CD4-positive, alpha-beta T cell treated with Interferon gamma for 1 hour (primary cell): Measurements from ENCODE around the gene CLEC2B.
"Not testable (repeated sequence)": the region's sequence is repeated elsewhere in the genome, so short reads cannot be mapped to it uniquely, and the experiment has no call there.

Source experiments
- DNase-seq: peaks from one replicate; pipeline ENCODE4 v3.0.0-alpha.2; 2020

CLEC2B gene

DNA sequence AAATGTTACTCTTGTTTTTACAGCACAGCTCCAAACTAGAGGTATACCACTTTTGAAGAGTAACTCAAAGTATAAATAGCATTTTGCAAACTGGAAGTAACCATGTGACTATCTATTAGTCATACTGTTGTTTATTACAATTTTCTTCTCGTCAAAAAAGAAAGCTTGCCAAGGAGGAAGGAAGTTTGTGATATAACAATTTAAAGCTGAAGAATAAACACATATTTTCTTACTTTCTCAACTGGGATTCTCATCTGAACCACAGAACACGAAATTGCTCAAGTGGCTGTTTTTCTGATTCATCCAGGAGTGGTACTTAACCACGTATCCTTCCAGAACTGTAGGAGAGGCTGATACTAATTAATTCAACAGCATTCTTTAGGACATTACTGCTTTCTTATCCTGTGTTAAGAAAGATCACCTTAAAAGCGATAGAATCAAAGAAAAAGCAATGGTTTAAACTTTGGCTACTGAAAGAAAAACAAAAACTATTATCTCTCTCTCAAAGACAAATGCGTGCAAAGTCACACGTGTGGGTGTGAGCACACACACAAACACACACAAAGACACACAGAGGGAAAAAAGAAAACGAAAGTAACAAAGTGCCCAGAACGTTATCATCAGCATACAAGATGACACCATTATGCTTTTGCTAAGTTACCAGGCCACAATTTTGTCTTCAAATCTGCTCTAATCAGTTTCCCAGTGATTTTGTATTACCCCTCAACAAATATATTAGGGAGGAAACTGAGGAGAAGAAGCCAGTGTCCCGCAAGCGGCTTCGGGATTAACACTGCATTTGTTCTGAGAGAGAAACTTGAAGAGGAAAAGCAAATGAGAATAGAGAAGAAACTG lies at the start of gene CLEC2B:
CLEC2B (minus strand) TSS at position 48 of the 855 bp plus-strand sequence.
- no peak for DNase-seq

DNA sequence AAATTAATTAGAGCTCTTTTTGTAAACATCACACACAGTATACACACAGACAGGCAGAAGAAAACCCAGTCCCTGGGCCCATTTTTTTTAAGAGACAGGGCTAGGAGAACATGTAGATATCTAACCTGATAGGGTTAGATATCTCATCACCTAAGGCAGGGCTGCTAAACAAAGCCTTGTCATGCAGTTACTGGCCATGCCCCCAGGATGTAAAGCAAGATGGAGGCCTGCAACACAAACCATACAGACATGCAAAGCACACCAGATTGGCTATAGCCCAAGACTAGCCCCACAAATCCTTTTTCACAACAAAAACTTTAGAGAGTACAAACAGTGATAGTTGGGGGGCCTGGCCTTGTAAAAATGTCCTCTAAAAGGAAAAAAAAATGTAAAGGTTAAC lies 42.6 kb upstream of the CLEC2B start:
- no peak for DNase-seq

DNA sequence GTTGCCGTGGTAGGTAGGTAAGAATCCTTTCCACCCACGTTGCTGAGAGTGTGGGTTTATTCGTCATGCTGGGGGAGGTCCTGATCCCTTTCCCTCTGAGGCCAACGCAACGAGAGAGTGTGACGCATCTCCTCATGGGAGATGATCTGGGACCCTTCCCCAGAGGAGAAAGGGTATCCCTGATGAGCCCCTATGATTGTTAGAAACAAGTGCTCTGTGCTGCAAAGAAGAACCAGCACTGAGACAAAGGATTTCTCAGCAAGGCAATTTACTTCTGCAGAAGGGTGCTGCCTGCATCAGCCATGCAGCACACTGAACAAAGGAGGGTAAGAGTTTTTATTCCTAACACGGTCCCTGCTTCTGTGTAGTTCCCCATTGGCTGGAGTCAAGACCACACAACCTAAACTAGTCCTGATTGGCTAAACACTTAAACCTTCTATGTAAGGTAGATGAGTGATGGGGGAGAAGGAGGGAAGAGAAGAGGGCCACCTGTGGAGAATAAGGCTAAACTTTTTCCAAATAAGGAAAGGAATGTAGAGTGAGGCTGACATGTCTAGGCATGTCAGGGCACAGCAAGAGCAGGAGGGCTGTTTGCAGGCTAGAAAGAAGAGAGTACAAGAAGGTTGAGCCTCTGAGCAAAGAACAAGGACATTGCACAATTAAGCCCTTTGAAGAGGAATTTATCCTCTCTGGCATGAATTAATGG lies 41.7 kb upstream of the CLEC2B start:
- DNase-seq: no peak

DNA sequence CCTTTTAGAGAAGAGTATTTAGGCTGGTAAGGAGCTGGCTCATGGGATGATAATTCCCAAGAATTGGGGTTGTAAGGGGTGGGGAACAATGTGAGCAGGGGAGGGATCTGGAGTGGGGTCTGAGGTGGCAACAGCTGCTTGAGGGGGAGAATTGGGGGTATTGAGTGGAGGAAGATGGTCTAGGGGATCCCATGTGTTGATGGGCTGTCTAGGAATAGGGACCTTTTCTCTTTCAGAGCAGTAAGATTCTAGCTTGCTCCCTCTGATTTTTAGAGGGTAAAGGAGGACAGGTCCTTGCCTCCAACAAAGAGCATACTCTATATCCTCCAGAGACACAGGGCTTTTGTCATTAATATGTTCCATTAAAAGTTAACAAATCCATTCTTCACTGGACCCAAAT lies 40.6 kb upstream of the CLEC2B start:
- DNase-seq: no peak

DNA sequence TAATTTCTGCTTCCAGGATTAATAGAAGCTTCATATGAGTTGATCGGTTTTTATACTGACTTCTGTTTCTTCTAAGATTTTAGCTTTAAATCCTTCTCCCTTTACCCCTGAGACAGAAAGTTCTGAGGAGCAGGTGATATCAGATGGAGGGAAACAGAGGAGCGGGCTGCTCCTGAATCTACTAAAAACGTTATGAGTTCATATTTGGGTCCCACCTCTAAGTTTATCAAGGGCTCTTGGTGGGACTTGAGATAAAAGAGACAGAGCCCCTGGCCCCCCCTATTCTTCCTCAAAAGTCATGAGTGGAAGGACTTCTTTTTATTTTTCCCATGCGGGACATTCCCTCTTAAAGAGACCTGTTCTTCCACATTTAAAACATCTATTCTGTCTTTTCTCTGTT lies 39.2 kb upstream of the CLEC2B start:
- DNase-seq: no peak

DNA sequence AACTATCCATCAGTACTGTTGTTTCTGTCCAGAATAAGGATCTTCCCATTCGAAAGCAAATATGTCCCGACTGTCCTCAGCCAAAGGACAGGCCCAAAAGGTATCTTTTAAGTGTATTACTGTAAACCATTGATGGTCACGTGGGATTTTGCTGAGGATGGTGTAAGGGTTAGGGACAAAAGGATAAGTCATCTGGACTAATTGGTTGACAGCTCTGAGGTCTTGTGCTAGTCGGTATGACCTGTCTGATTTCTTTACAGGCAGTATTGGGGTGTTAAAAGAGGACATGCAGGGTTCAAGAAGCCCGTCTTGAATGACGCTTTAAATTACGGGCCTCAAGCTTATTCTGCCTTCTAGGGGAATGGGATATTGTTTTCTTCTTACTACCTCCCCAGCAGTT lies 38.6 kb upstream of the CLEC2B start:
- DNase-seq: no peak

DNA sequence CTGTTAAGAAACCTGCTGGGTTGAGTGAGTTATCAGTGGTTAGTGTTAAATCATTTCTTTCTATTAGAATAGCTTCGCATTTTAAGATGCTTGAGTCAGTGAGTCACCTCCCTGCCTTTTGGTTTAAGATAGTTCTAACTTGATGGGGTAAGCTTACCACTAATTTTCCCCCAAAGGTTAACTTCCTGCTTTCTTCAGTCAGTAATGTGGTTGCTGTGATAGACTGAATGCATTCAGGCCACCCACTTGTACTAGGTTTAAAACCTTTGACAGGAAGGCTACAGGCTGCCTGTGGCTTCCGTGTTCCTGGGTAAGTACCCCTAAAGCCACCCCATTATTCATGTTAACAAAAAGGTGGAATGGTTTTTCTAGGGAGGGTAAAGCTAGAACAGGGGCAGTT lies 37.7 kb upstream of the CLEC2B start:
- DNase-seq: peak; percentile 37

DNA sequence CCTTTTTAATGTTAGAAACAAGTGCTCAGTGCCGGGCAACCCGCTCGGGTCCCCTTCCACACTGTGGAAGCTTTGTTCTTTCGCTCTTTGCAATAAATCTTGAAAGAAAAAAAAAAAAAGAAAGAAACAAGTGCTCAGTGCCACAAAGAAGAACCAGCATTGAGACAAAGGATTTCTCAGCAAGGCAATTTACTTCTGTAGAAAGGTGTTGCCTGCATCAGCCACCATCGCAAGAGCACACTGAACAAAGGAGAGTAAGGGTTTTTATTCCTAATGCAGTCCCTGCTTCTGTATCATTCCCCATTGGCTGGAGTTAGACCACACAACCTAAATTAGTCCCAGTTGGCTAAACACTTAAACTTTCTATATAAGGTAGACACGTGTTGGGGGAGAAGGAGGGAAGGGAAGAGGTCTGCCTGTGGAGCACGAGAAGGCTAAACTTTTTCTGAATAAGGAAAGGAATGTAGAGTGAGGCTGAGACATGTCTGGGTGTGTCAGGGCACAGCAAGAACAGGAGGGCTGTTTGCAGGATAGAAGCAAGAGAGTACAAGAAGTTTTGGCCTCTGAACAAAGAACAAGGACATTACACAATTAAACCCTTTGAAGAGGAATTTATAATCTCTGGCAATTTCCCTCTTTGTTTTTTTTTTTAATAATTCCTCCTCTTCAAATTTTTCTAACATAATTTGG lies 33.5 kb upstream of the CLEC2B start:
- no peak for DNase-seq

DNA sequence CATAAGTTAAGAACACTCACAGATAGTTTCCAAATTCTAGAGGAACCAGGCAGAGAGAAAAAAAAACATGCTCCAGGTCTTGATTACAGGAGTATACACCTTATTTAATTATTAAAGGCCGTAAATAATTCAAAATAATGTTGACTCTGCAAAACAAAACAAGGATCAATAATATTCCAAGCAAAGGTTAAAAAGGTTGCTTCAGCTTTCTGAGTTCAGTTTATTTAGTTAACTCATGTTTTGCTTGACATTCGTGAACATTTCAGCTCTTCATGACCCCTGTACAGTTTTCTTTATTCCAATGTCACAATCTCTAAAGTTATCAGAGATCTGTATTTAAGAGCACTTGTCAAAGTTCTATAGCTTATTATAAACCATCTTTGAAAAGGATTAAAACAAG lies 31.8 kb upstream of the CLEC2B start:
- no peak for DNase-seq

DNA sequence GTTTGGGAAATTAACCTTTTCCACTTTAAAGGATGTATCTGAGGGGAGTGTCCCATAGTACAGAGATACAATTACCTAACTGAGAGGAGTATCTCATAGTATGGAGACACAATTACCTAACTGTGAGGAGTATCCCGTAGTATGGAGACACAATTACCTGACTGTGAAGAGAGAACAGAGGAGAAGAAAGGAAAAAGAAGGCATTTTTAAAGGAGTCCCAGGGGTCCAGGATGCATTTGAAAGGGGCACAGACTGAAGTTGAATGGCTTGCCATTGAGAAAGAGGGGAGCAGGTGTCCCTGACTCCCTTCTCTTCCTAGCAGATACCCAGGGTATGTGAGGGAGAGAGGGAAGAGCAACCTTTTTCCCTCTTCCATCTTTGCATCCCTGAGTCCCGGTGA lies 30.1 kb upstream of the CLEC2B start:
- no peak for DNase-seq

DNA sequence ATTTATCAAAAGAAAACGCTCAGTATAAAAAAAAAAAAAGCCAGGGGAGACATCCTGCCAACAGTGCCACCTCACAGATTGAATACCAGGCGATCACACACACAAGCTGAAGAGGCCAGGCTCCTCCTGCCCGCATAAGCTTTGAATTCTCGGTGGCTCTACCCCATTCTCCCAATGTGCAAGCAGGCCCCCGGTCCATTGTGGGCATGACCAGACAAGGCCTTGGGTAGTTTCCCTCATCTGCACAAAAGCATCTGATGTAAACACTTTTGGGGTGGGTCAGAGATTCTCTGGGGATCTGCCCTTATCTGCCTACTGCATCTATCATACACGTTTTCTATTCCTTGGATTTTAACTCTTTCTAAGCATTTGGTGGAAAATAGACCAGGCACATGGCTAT lies 28.4 kb upstream of the CLEC2B start:
- no peak for DNase-seq

DNA sequence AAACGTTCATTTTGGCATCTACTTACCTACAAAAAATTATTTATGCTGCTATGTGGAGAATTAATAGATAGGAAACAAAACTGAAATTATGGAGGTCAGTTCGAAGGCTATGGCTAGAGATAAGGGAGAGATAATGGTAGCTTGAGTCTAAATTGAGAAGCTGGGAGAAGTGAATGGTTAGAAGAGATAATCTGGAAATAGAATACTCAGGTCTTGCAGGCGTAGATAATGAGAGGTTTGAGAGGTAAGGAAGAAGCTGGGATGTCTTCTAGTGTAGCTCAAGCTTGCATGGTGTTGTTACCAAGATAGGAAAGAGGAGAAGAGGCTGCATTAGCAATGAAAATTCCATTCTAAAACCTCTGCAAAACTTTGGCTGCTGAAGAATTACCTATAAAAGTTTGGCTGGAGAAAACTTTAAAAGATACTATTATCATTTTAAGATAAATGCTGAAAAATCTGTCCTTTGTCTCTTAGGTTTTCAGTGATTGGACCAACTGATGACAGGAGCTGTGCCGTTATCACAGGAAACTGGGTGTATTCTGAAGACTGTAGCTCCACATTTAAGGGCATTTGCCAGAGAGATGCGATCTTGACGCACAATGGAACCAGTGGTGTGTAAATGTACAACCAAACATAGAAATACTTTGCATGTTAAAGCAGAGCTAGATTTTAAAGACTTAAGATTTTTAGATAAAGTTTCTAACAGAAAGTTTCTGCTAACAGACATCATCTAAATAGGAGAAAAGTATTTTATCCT lies 26.2 kb upstream of the CLEC2B start:
- DNase-seq: no peak

DNA sequence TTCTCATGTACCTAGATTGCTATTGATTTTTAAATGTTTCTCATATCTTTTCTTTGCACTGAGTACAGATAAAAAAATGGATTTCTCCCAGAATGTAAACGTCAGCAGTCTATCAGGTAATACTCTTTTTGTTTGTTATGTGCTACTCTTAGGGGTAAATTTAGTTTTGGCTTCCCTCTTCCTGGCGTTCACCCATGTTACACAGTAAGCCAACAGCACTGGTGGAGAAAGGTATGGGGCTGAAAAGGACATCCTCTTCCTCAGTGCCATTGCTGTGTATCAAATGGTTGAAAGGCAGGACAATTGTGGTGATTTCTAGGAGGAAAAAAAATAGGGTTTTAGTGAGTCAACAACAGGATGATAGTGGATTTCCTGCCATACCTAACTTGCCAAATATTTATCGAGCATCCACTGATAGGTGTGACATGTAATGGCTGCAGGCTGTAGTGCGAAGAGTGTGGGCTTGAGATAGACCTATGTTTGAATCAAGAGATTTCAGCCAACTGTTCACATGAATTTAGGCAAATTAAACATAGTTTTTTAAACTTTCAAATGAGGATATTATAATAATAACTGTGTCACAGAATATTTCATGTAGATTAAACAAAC lies 19.6 kb upstream of the CLEC2B start:
- DNase-seq: no peak

DNA sequence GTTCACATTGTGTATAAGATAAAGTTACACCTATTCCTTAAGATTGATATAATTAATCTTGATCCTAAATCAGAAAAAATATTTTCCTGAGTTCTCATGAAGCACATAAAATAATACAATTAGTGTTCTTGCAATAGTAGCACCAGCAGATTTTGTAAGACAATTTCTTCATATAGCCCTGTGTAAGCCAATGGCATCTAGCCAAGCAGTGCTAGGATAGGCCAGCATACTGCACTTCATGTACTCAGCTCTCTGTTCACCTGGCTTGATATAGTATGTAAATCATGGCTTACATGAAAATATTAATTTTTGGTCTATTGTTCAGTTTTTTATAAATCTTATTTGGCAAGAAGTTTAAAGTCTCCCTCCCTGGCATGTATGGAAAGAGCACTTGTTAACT lies 14.0 kb upstream of the CLEC2B start:
- no peak for DNase-seq

DNA sequence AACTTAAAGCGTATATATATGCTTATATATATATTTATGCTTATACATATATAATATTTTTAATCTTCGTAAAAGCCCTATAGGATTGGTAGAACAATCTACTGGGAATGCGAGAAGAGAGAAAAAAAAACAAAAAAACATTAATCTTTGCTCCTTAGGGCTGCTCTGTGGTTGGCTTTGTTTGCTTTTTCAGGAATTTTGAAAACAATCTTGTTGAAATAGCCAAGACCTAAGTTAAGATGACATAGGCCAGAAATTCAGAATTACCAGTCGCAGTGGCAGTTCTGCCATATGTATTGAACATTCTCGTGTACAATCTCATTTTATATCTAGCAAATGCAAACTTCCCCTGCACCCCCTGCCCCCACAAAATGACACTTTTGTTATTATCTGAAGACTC lies 12.8 kb upstream of the CLEC2B start:
- DNase-seq: no peak

DNA sequence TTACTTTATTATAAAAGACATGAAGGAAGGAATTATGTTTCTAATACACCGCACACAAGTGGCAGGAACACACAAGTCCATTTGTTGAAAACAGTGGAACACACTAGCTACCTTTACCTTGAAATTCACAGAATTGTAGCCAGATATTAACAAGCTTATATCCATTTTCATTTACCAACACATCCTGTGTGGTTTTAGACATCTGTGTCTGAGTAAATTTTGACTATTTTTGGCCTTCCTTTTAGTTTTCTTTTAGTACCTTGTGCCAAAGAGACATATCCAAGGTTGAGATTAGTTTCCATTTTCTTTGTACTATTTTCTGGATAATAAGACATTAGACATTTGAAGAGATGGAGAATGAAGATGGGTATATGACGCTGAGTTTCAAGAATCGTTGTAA lies 12.1 kb upstream of the CLEC2B start, which contains the start of gene KLRF2:
KLRF2 (plus strand) TSS at position 244 of the 400 bp plus-strand sequence; CDS start at position 351, 107 bp downstream.
- DNase-seq: no peak

DNA sequence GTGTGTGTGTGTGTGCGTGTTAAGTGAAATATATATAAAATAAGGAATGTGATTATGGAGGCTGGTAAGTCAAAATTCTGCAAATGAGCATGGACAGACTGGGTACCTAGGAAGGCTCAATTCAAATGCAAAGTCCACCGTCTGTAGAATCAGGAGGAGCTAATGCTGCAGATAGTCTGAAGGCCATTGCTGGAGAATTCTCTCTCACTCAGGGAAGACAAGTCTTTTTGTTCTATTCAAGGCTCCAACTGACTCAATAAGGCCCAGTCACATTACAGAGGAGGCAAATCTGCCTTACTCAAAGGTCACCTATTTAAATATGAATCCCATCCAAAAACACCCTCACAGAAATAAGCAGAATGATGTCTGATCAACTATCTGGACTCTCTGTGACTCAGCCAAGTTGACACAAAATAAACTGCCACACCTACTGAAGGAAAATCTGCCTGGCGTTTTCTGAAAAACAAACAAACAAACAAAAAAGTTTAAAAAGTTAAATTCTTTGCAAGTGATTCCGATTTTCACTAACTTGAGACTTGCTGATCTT lies 11.5 kb upstream of the CLEC2B start:
- no peak for DNase-seq

DNA sequence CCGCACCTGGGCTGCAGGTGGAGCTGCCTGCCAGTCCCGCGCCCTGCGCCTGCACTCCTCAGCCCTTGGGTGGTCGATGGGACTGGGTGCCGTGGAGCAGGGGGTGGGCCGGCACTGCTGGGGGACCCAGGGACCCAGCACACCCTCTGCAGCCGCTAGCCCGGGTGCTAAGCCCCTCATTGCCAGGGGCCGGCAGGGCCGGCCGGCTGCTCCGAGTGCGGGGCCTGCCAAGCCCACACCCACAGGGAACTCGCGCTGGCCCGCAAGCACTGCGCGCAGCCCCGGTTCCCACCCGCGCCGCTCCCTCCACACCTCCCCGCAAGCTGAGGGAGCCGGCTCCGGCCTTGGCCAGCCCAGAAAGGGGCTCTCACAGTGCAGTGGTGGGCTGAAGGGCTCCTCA lies 7.0 kb upstream of the CLEC2B start:
- DNase-seq: not testable (repeated sequence)

DNA sequence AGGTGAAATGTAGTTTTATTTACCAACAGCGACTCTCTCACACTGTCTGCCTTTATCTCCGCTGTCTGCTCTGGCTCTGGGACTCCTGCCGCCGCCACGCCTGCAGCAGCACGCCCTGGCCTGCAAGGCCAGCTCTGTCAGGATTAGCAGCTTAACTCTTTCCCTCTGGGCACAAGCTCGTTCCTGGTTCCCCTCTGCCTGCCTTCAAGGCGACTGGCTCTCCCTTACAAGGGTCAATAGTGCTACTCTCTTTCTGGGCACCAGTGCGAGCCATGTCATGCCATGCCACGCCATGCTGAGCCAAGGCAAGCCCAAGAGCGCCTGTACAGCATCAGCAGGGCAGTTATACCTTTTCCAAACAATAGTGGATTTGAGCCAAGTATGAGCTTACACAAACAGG lies 3.6 kb upstream of the CLEC2B start:
- DNase-seq: no peak

DNA sequence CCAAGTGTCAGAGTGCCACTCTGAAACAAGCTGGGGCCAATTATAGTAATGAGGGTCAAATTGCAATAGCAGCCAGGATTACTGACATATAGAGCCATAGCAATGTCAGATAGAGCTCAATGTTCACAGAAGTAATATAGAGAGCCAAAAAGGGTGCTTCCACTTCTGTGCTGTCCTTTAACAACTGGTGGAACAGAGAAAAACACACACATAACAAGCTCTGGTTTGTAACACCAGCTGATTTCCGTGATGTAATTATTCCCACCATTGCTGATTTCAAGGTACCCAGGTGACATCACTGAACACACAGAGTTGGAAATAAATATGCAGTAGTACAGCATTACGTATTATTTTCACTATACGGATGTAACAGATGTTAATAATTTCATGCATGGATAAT lies 3.0 kb upstream of the CLEC2B start:
- no peak for DNase-seq

DNA sequence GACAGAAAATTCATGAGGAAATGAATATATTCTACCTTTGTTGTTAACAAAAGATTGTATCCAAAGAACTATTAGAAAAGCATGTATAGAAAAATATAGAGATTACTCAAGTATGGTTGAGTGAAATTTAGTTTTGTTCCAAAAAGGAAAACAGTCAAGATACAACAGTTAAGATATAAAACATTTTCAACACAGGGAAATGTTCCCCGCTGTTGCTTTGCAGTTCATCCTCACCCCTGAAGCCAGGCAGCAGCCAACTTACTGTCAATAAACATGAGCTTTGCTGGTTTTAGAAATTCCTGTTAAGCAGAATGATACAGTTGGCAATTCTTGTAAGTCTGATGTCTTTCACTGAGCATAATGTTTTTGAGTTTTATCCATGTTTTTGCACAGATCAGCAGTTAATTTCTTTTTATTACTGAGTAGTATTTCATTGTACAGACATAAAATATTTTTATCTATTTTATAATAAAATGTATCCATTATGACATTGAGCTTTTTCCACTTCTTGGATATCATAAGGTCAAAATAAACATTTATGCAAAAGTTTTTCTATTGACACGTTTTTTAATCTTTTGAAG lies 1.2 kb upstream of the CLEC2B start:
- no peak for DNase-seq

DNA sequence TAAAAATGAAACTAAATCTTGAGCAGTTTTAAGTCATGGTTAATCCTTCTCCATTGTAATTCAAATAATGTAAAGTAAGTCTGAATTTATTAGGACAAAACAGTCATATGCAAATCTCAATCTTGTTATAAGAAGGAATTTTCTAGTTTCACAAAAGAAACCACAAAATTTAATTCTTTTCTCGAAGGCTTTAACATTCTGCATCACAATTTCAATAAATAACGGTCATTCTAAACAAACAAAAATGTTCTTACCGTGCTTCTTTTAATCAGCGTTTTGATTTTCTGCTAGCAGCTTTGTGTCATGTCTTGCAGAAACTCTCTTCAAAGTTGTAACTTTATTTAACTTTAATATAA lies 225 bp downstream of the CLEC2B start:
- DNase-seq: no peak
